NCI-H1436 (cell line): ENCODE data around the gene AGAP1.

Experiments used
- DNase-seq: peaks from one replicate; lab custom pipeline; 2025; lab: John Stamatoyannopoulos, UW

The AGAP1 gene

GRCh38 chr2:235609321-235609720, 115.5 kb downstream of the AGAP1 start:
- DNase-seq = no peak

- no peak for DNase-seq
These were observed 115.9 kb downstream of the AGAP1 start for GRCh38 chr2:235609746-235610145.

GRCh38 chr2:235610696-235611257, 116.9 kb downstream of the AGAP1 start:
- DNase-seq = no peak

- DNase-seq = no peak
These were observed 117.5 kb downstream of the AGAP1 start for GRCh38 chr2:235611349-235611748.

- no peak for DNase-seq
These were observed 117.9 kb downstream of the AGAP1 start for GRCh38 chr2:235611756-235612155.

GRCh38 chr2:235612181-235612950, 118.5 kb downstream of the AGAP1 start:
- DNase-seq = no peak

- DNase-seq = no peak
These were observed 119.8 kb downstream of the AGAP1 start for GRCh38 chr2:235613649-235614048.

GRCh38 chr2:235614176-235614860, 120.5 kb downstream of the AGAP1 start:
- DNase-seq = no peak

GRCh38 chr2:235614900-235615712, 121.3 kb downstream of the AGAP1 start:
- DNase-seq = no peak

- DNase-seq = no peak
These were observed 123.0 kb downstream of the AGAP1 start for GRCh38 chr2:235616885-235617284.

GRCh38 chr2:235618039-235618438, 124.2 kb downstream of the AGAP1 start:
- DNase-seq = no peak

GRCh38 chr2:235619544-235619943, 125.7 kb downstream of the AGAP1 start:
- DNase-seq = no peak

GRCh38 chr2:235621736-235622135, 127.9 kb downstream of the AGAP1 start:
- no peak for DNase-seq

GRCh38 chr2:235623111-235623510, 129.3 kb downstream of the AGAP1 start:
- no peak for DNase-seq

- no peak for DNase-seq
These were observed 129.9 kb downstream of the AGAP1 start for GRCh38 chr2:235623752-235624151.

GRCh38 chr2:235626658-235627057, 132.8 kb downstream of the AGAP1 start:
- DNase-seq = no peak

GRCh38 chr2:235627682-235628081, 133.8 kb downstream of the AGAP1 start:
- no peak for DNase-seq

GRCh38 chr2:235630718-235631296, 137.0 kb downstream of the AGAP1 start:
- DNase-seq = no peak

- no peak for DNase-seq
These were observed 140.8 kb downstream of the AGAP1 start for GRCh38 chr2:235634435-235635158.

- DNase-seq = no peak
These were observed 142.7 kb downstream of the AGAP1 start for GRCh38 chr2:235636546-235636945.

- DNase-seq = no peak
These were observed 144.1 kb downstream of the AGAP1 start for GRCh38 chr2:235637896-235638295.
